Loucy (cell line): Measurements from ENCODE around the gene LCOR.

Source experiments
- CTCF ChIP-seq: fragments of 200-600 bp; sonication (generic); conservative IDR thresholded peaks from 2 replicates; pipeline ENCODE4 v1.5.1; 2014; ENCODE audit warnings: mild to moderate bottlenecking, antibody characterized with exemption, low read length
- EZH2phosphoT487 ChIP-seq: fragments of 200-600 bp; IDR thresholded peaks from 2 replicates; pipeline ENCODE4 v1.6.1; 2018; ENCODE audit warnings: antibody characterized with exemption, mild to moderate bottlenecking, moderate library complexity, borderline replicate concordance

- TF ChIP-seq CTCF (no peak), EZH2phosphoT487 (no peak)
Observed at GRCh38 chr10:96860631-96861277, 28.7 kb downstream of the LCOR start.
